ENCODE measurements around the gene ABL1. TPM values are rescaled to one million over a fixed set of nuclear protein-coding genes. Genes with fewer than 3 reads are reported as not detected.

The ABL1 gene
- polyA plus RNA-seq, 3 donors, result 4.5 to 14.5 (median 8.0) TPM

DNA sequence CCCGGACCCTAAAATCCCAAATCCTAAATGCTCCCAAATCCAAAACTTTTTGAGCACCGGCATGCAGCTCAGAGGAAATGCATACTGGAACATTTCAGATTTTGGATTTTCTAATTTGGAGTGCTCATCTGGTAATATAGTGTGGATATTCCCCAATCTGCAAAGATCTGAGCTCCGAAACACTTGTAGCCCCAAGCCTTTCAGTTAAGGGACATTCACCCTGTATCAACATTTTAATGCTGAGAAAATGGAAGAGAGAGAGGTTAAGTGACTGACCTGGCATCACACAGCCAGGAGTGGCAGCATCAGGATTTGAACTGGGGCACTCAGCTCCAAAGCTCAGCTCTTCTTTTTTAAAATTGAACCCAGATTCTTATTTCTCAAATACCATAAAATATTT is 30.9 kb downstream of the ABL1 start:
- H3K4me1 ChIP-seq (ENCODE audit: control insufficient read depth in 1 of 2, insufficient read depth in 2 of 2, low read length in 2 of 2), result no peaks in the 10 kb centered on the region
- peaks cover 1% of the 10 kb centered on the region for H3K4me1 Mint-ChIP-seq
- no peak overlapping the region for H3K4me3 ChIP-seq (replicated peaks in 1 of 3; ENCODE audit: low read depth in 2 of 3, low read length in 3 of 3)

DNA sequence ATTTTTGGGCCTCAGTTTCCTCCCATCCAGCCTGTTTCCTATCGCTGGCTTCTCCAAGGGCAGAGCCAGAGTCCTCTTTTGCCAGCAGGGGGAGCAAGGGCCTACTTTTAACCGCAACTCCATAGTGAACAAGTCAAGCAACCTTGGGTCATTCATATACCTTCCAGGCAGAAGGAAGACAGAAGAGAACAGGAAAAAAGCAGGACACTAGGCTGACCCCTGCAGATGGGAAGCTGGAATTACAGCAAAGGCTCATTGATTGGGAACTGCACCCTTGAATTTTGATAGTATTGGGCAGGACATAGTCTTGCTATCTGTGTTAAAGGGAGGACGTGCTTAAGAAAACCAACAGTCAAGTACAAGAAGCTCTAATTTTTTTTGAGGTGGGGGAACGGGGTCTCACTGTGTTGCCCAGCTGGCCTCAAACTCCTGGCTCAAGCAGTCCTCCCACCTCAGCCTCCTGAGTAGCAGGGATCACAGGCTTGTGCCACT is 31.5 kb downstream of the ABL1 start:
- H3K36me3 Mint-ChIP-seq, result peaks cover 41 to 51% of the 10 kb centered on the region in 2 donors
- intact Hi-C loops (cut with micrococcal nuclease), result loop anchor here (2.0 to 10.0 kb wide), 6 partner anchors 76 to 181 kb away; no protein-coding TSS in a partner anchor
- H4K20me1 ChIP-seq (ENCODE audit: insufficient read depth, low read length), result peaks cover 7% of the 10 kb centered on the region
- H3K36me3 ChIP-seq (replicated peaks in 1 of 2; ENCODE audit: control insufficient read depth in 1 of 2, insufficient read depth in 2 of 2, low read length in 2 of 2), result peaks cover 10 to 69% of the 10 kb centered on the region in 2 donors
- H3K27me3 Mint-ChIP-seq (ENCODE audit: low read depth in 3 of 3), result no peaks in the 10 kb centered on the region
- WGBS (ENCODE audit: insufficient coverage), result 64% methylated on average over 3 of the region's 4 CpGs
- H2AFZ ChIP-seq (ENCODE audit: insufficient read depth, low read depth, low read length, poor library complexity, severe bottlenecking), result no peak overlapping the region
- peak overlapping the region in 3 of 7 donors; percentile 36 to 81 (median 42) for H3K27ac Mint-ChIP-seq
- no peak overlapping the region for H3K27ac ChIP-seq (ENCODE audit: low read depth in 1 of 2, low read length in 2 of 2)
- H3K4me3 Mint-ChIP-seq, result no peak overlapping the region
- H3K9me3 Mint-ChIP-seq, result no peaks in the 10 kb centered on the region
- H3K9ac ChIP-seq (ENCODE audit: insufficient read depth, low read length, poor library complexity, severe bottlenecking), result no peak overlapping the region
- no peaks in the 10 kb centered on the region for H3K4me1 ChIP-seq (ENCODE audit: control insufficient read depth in 1 of 2, insufficient read depth in 2 of 2, low read length in 2 of 2)
- no peak overlapping the region for H3K4me3 ChIP-seq (replicated peaks in 1 of 3; ENCODE audit: low read depth in 2 of 3, low read length in 3 of 3)
- H3K4me2 ChIP-seq (replicated peaks; ENCODE audit: extremely low read depth, low read length, poor library complexity, severe bottlenecking), result no peak overlapping the region
- peak; percentile 39 to 69 (median 50) for DNase-seq
- no peaks in the 10 kb centered on the region for H3K9me3 ChIP-seq (replicated peaks in 1 of 2; ENCODE audit: control insufficient read depth in 1 of 2, insufficient read depth in 1 of 2, low read length in 2 of 2)
- H3K4me1 Mint-ChIP-seq, result no peaks in the 10 kb centered on the region
- TF ChIP-seq, protein P1, sequence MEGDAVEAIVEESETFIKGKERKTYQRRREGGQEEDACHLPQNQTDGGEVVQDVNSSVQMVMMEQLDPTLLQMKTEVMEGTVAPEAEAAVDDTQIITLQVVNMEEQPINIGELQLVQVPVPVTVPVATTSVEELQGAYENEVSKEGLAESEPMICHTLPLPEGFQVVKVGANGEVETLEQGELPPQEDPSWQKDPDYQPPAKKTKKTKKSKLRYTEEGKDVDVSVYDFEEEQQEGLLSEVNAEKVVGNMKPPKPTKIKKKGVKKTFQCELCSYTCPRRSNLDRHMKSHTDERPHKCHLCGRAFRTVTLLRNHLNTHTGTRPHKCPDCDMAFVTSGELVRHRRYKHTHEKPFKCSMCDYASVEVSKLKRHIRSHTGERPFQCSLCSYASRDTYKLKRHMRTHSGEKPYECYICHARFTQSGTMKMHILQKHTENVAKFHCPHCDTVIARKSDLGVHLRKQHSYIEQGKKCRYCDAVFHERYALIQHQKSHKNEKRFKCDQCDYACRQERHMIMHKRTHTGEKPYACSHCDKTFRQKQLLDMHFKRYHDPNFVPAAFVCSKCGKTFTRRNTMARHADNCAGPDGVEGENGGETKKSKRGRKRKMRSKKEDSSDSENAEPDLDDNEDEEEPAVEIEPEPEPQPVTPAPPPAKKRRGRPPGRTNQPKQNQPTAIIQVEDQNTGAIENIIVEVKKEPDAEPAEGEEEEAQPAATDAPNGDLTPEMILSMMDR (IDR thresholded peaks at IDR 0.05), result peak; percentile 90
- no peaks in the 10 kb centered on the region for H3K27me3 ChIP-seq (ENCODE audit: control insufficient read depth in 2 of 2, insufficient read depth in 2 of 2, low read length in 2 of 2)
- H3K79me2 ChIP-seq (ENCODE audit: insufficient read depth, low read length), result no peaks in the 10 kb centered on the region

More for the DNA sequence above, 30.9 kb downstream of the ABL1 start:
- no CpG with 5 or more reads among the region's 3 CpGs for WGBS (ENCODE audit: insufficient coverage)
- Histone ChIP-seq H3K9me3 (replicated peaks in 1 of 2; ENCODE audit: control insufficient read depth in 1 of 2, insufficient read depth in 1 of 2, low read length in 2 of 2) (no peaks in the 10 kb centered on the region), H4K20me1 (ENCODE audit: insufficient read depth, low read length) (peaks cover 7% of the 10 kb centered on the region), H3K79me2 (ENCODE audit: insufficient read depth, low read length) (no peaks in the 10 kb centered on the region), H3K4me2 (replicated peaks; ENCODE audit: extremely low read depth, low read length, poor library complexity, severe bottlenecking) (no peak overlapping the region), H3K27me3 (ENCODE audit: control insufficient read depth in 2 of 2, insufficient read depth in 2 of 2, low read length in 2 of 2) (no peaks in the 10 kb centered on the region), H3K9ac (ENCODE audit: insufficient read depth, low read length, poor library complexity, severe bottlenecking) (no peak overlapping the region), H3K27ac (ENCODE audit: low read depth in 1 of 2, low read length in 2 of 2) (no peak overlapping the region), H2AFZ (ENCODE audit: insufficient read depth, low read depth, low read length, poor library complexity, severe bottlenecking) (no peak overlapping the region), H3K36me3 (replicated peaks in 1 of 2; ENCODE audit: control insufficient read depth in 1 of 2, insufficient read depth in 2 of 2, low read length in 2 of 2) (peaks cover 11 to 65% of the 10 kb centered on the region in 2 donors)
- H3K9me3 Mint-ChIP-seq, result no peaks in the 10 kb centered on the region
- H3K36me3 Mint-ChIP-seq, result peaks cover 37 to 50% of the 10 kb centered on the region in 2 donors
- intact Hi-C loops (cut with micrococcal nuclease), result loop anchor here (2.0 to 10.0 kb wide), 6 partner anchors 76 to 181 kb away; no protein-coding TSS in a partner anchor
- DNase-seq, result no peak
- TF ChIP-seq, protein P1 (IDR thresholded peaks at IDR 0.05), result no peak
- H3K27me3 Mint-ChIP-seq (ENCODE audit: low read depth in 3 of 3), result no peaks in the 10 kb centered on the region
- H3K4me3 Mint-ChIP-seq, result no peak overlapping the region
- H3K27ac Mint-ChIP-seq, result peak overlapping the region in 1 of 7 donors; percentile 3
